ENCODE data around the gene GCNT4.

The GCNT4 gene

GRCh38 chr5:75058986-75059535, 6.7 kb upstream of the GCNT4 start:
- no peak for TF ChIP-seq TAF1 (IDR thresholded peaks at IDR 0.05; ENCODE audit: low read depth)
- TF ChIP-seq REST (IDR thresholded peaks at IDR 0.05; ENCODE audit: low read depth), result no peak
- TF ChIP-seq MAX (IDR thresholded peaks at IDR 0.05), result no peak

GRCh38 chr5:75057561-75057960, 5.2 kb upstream of the GCNT4 start:
- TF ChIP-seq CEBPB (IDR thresholded peaks at IDR 0.05), result no peak
- no peak for TF ChIP-seq TEAD4 (IDR thresholded peaks at IDR 0.05)
- no peak for TF ChIP-seq MAX (IDR thresholded peaks at IDR 0.05)
- no peak for TF ChIP-seq YY1 (IDR thresholded peaks at IDR 0.05; ENCODE audit: low read depth)
- TF ChIP-seq REST (IDR thresholded peaks at IDR 0.05; ENCODE audit: low read depth), result no peak
- no peak for TF ChIP-seq CREB1 (IDR thresholded peaks at IDR 0.05; ENCODE audit: low read depth)
- no peak for TF ChIP-seq EP300 (IDR thresholded peaks at IDR 0.05; ENCODE audit: borderline replicate concordance)
- TF ChIP-seq RAD21 (IDR thresholded peaks at IDR 0.05; ENCODE audit: low read depth), result no peak
- TF ChIP-seq TCF12 (IDR thresholded peaks at IDR 0.05; ENCODE audit: low read depth), result no peak
- TF ChIP-seq NFIC (IDR thresholded peaks at IDR 0.05), result no peak
- TF ChIP-seq FOXM1 (IDR thresholded peaks at IDR 0.05; ENCODE audit: borderline replicate concordance, low read depth), result no peak
- TF ChIP-seq TAF1 (IDR thresholded peaks at IDR 0.05; ENCODE audit: low read depth), result no peak
- no peak for TF ChIP-seq USF1 (IDR thresholded peaks at IDR 0.05)
- TF ChIP-seq EGR1 (IDR thresholded peaks at IDR 0.05), result no peak
- no peak for TF ChIP-seq ZBTB7A (IDR thresholded peaks at IDR 0.05; ENCODE audit: low read depth)

- TF ChIP-seq YY1 (IDR thresholded peaks at IDR 0.05; ENCODE audit: low read depth), result no peak
- TF ChIP-seq TEAD4 (IDR thresholded peaks at IDR 0.05), result peak; percentile 45; the same call in 1 of the 2 replicates
- no peak for TF ChIP-seq TCF12 (IDR thresholded peaks at IDR 0.05; ENCODE audit: low read depth)
- TF ChIP-seq CEBPB (IDR thresholded peaks at IDR 0.05), result no peak
- no peak for TF ChIP-seq EGR1 (IDR thresholded peaks at IDR 0.05)
These were observed 3.4 kb upstream of the GCNT4 start for GRCh38 chr5:75055727-75056144.

GRCh38 chr5:75054134-75054930, 2.0 kb upstream of the GCNT4 start:
- no peak for TF ChIP-seq TAF1 (IDR thresholded peaks at IDR 0.05; ENCODE audit: low read depth)
- TF ChIP-seq YY1 (IDR thresholded peaks at IDR 0.05; ENCODE audit: low read depth), result no peak
- TF ChIP-seq EGR1 (IDR thresholded peaks at IDR 0.05), result no peak
- no peak for TF ChIP-seq TCF12 (IDR thresholded peaks at IDR 0.05; ENCODE audit: low read depth)
- no peak for TF ChIP-seq NFIC (IDR thresholded peaks at IDR 0.05)
- no peak for TF ChIP-seq TEAD4 (IDR thresholded peaks at IDR 0.05)
- no peak for TF ChIP-seq EP300 (IDR thresholded peaks at IDR 0.05; ENCODE audit: borderline replicate concordance)
- no peak for TF ChIP-seq MAX (IDR thresholded peaks at IDR 0.05)
- TF ChIP-seq FOXM1 (IDR thresholded peaks at IDR 0.05; ENCODE audit: borderline replicate concordance, low read depth), result no peak
- TF ChIP-seq RAD21 (IDR thresholded peaks at IDR 0.05; ENCODE audit: low read depth), result no peak
- no peak for TF ChIP-seq ZBTB7A (IDR thresholded peaks at IDR 0.05; ENCODE audit: low read depth)
- no peak for TF ChIP-seq CEBPB (IDR thresholded peaks at IDR 0.05)
- no peak for TF ChIP-seq CREB1 (IDR thresholded peaks at IDR 0.05; ENCODE audit: low read depth)

- TF ChIP-seq TCF12 (IDR thresholded peaks at IDR 0.05; ENCODE audit: low read depth) (no peak), NFIC (IDR thresholded peaks at IDR 0.05) (no peak), YY1 (IDR thresholded peaks at IDR 0.05; ENCODE audit: low read depth) (no peak)
These were observed 1.2 kb upstream of the GCNT4 start for GRCh38 chr5:75053304-75054133.

- TF ChIP-seq TCF12 (IDR thresholded peaks at IDR 0.05; ENCODE audit: low read depth) (no peak), RAD21 (IDR thresholded peaks at IDR 0.05; ENCODE audit: low read depth) (no peak), REST (IDR thresholded peaks at IDR 0.05; ENCODE audit: low read depth) (no peak)
These were observed 621 bp upstream of the GCNT4 start for GRCh38 chr5:75053054-75053303.
